IPS DF 4.7 (cell line): ENCODE data around the gene SENP1.

ENCODE experiments used
- DNase-seq: peaks from one replicate; pipeline ENCODE4 v3.0.0-alpha.2; 2013; ENCODE audit warnings: low spot score; ENCODE audit errors: extremely low read depth

SENP1 gene

DNA sequence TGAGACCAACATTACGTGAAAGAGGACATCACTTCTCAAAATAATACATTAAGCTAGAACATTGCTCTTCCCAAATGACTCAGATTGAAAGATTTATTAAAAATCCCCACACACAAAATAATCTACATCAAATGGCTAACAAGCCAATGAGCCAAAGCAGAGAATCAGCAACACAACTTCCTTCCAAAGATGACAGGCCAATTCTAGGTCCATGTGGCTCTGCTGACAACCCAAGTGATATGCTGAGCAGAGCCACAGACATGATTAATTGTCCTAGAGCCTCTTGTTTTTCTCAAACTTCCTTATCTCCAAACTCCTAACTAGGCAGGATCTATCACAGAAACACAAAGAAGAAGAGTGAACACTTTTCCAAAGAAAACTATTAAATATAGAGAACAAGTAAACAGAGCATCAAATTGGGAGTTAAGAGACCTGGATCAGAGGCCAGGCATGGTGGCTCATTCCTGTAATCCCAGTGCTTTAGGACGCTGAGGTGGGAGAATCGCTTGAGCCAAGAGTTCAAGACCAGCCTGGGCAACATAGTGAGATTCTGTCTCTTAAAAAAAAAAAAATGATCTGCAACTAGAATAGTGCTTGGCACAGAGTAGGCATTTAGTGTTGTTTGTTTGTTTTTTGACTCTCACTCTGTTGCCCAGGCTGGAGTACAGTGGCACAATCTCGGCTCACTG is 38.5 kb downstream of the SENP1 start:
- no peak for DNase-seq

DNA sequence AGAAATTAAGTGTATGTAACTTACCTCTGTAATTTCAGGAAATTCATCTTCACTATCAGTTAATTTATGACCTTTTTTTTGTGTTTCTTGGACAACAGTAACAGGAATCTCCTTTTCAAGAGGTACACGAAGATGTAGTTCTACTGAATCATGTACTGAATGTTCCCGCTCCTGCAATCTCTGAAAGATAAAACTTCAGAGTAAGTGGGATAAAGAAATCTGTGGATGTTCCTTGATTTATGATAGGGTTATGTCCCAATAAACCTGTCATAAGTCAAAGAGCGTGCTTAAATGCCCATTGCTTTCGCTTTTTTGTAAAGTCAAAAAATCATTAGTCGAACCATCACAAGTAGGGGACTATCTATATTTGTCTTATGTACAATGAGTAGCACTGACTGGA is 40.8 kb downstream of the SENP1 start:
- DNase-seq = no peak

DNA sequence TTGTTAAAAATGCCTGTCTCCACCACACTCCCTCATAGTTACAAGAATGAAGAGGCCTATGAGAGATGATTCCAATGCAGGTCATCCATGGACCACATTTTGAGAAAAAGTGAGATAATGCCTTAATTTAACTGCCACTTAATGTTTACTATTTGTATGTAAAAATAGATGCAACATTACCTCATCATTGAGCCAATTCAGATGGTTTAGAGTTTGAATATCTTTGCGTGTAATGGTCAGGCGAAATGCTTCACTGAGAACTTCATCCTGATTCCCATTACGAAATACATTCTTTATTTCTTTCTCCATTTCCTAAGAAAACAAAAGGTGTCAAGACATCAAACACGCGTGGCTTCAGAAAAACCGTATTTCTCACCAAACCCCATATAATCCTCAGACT is 42.3 kb downstream of the SENP1 start:
- DNase-seq = no peak

DNA sequence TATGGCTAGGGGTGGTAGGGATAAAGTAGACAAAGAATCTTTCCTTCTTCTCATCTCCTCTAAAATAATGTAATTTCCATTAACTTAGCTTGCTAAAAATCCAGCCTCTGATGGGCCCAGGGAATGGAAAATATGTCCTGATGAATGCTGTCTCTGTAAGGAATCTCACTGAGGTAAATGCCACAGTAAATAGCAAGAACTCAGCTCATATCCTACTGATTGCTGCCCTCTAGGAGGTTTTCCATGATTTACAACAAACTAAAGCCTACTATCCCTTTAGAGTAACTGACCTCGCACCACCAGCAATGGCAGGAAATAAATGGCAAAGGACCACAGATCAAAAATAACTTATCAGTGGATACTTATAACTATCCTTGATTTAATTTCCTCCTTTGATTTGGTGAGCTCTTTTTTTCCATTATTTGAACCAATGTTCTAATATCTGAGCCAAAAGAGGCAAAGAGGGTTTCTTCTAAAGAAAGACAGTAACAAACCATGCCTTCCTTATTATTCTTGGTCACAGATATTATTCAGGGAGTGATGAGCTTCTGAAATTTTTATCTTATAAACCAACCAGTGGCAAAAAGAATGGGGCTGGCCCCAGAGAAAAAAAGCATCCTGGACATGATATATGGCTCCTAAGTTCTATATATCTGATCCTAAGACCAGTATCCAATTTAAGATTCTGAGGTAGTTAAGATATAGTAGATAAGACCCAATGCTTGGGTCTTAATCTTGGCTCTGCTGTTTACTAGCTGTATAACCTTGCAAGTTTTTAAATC is 43.8 kb downstream of the SENP1 start:
- DNase-seq = no peak

DNA sequence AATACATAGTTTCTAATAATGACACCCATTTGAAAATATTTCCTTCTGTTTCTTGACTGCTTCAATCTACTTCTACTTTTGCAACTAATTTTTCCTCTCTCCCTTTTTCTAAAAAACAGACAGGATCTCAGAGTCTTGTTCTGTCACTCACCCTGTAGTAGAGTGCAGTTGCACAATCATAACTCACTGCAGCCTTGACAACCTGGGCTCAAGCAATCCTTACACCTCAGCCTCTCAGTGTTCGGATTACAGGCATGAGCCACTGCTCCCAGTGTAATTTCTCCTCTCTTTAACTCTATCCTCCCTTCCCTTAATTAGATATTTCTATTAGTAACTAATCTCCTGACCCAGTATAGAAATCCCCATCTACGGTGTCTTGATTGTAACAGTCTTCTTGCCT is 45.4 kb downstream of the SENP1 start:
- DNase-seq = no peak

DNA sequence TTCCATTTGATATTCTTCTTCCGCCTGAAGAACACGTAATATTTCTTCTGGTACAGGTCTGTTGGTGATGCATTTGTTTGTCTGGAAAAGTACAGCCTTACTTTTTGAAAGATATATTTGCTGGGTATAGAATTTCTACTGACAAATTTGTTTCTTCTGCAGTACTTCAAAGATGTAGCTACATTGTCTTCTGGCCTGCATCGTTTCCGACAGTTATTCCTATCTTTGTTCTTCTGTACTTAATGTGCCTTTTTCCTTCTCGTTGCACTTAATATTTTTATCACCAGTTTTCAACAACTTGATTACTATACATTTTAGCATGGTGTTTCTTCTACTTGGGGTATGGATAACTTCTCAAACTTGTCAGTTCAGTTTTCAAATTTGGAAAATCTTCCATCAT is 47.1 kb downstream of the SENP1 start:
- no peak for DNase-seq

DNA sequence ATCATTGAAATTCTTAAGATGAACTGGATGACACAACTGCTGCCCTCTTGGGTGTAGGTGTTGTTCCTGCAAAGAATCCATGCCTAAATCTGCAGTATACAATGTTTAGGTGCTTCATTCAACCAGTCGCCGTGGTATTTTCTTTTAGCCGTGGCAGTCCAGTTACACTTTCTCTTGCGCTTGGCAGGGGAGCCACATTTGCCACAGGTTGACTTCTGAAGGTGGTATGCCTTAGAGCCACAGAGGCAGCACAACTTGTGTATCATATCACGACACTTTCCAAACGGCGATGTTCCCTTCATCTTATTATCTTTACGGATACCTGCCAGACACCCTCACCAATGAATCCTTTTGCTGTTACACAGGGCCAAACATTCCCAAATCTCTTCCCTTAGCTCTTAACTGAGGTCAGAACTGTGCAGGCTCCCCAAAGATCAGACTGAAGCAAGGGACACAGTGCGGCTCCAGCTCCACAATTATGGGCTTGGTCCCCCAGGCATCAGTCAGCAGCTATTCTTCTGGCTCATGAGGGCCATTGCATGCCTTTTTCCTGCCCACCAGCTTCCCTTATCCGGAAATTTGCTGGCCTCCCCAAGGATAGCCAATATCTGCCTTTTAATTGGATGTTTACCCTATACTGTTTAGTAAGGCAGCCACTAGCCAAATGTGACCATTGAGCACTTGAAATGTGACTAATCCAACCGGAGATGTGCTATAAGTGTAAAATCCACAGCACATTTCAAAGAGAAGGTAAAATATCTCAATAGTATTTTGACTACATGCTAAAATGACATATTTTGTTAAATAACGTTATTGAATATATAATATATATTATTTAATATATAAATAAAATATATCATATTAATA is 50.7 kb downstream of the SENP1 start:
- no peak for DNase-seq

DNA sequence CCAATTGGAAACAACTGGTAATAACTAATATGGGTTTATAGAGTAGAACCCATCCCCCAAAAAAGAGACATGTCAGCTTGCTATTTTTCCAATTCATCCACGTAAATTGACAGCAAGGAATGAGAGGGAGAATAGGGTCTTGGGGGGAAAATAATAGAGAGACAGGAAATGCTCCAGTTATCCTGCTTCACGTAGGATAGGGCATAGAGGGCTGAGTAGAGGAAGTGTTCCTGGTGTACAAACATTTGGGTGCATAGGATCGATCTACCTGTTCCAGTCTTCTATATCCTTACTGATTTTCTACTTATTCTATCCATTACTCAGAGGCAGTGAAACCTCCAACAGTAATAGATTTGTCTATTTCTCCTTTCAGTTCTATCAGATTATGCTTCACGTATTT is 52.0 kb downstream of the SENP1 start:
- DNase-seq = no peak

DNA sequence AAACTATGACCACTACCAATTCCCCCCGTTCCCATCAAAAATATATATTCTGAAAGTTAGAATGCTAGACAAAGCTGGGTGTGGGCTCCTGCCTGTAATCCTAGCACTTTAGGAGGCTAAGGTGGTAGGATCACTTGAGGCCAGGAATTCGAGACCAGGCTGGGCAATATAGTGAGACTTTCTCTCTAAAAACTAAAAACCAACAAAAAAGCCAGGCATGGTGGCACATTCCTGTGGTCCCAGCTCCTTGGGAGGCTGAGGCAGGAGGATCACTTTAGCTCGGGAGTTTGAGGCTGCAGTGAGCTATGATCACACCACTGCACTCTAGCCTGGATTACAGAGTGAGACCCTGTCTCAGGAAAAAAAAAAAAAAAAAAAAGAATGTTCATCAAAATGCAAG is 52.8 kb downstream of the SENP1 start:
- no peak for DNase-seq

DNA sequence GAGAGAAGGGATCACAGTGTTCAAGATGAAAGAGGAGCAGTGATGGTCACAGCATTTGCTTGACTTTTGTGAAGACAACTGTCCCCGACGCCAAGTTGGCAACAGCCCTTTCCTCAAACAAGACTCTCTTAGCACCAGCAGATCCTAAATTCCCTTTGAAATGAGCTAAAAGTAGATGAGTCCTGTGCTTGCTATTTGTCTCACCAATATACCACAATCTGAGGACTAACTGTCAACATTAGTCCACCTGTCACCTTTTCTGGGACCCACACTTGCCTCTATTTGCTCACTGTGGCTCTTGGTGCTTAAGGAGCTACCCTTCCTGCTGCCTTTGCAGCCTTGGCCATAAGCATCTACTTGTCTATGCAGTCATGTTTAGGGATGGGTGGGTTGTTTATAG is 54.2 kb downstream of the SENP1 start:
- DNase-seq = no peak

DNA sequence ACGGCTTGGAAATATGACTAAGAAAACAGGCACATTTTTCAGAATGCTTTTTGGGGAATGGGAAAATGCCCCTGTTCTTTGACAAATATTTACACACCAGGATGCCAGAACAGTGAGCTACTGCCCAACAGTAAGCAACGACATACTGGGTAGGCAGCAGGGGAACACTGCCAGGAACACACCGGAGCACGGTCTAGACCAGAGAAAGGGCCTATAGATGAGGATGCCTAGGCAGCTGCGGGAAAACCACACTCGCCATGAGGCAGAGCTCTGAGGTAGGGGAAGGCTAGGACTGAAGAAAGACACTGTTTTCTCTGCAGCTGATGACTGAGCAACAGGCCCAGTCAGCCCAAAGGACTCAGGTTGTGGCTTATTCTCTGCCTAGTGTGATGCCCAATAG is 55.7 kb downstream of the SENP1 start:
- DNase-seq = no peak

DNA sequence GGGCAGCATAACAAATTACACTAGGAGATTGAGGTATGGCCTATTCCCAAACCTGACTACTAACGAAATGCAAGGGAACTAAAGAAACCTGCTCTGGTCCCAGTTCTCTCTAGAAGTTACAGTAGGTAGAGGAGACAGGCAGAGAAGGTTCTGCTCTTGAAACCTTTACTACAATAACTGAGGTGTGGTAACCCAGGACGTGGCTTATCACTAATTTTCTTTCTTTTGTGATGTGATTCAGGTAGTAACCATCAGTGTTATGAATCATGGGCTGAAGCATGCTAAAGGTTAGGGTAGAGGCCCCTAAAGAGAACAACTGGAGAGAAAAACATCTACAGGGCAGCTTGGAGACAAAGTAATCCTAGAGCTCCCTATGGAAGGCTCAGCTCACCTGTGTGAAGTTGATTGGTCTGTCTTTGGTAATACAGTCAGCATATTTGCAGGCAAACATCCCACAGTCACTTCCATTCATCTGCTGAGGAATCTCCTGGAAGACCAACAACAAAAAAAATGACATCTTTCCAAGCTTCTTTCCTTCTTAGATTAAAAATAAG is 59.8 kb downstream of the SENP1 start:
- no peak for DNase-seq

DNA sequence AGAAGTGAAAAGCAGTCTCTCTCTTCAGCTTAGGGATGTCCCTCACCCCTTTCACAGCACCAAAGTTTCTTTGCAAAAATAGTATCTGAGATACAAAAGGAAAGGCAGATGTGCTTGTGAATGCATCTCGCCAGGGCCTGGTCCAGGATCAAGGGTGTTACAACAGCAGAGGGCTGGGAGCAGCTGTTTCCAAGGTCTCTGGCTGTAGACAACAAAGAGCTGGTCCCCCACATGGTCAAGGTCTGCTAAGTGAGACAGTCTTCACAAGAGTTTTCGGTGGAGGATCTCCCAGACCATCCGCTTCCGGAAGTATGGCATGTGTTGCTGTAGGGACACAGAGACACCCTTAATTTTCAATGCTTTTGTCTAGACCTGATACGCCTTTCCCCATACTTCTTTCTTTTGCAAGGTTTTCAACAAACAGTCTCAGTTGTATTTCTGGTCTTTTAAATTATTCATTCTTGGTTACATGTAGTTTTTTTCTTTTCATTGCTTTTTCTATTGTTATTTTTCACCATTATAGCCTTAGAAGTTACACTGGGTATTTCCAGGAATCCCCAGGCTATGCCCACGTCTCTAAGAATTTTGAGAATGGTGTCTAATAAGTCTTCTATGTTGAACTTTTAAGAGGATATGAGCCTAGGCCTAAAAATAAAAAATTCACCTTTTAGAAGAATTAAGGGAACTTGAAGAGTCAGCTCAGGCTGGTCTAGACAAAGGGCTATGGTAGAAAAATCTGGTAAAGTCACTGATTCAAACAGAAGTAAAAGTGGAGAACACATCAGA is 60.6 kb downstream of the SENP1 start:
- no peak for DNase-seq

DNA sequence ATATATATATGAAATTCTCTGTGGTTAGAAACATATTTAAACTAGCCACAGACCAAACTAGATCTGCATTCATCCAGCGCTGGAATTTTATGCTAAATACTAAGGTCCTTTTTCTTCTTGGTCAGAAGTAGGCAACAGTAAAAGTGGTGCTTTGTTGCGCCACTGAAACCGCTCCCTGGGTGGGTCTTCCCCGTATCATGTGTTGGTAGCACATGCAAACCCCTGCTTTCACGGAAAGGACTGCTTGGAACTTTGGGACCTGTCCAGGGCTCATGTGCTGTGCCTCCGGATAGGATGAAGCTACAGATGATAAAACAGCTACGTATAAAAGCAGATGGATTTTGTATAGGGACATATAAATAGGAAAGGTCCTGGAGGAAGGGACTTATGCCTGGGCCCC is 61.5 kb downstream of the SENP1 start:
- DNase-seq = no peak

DNA sequence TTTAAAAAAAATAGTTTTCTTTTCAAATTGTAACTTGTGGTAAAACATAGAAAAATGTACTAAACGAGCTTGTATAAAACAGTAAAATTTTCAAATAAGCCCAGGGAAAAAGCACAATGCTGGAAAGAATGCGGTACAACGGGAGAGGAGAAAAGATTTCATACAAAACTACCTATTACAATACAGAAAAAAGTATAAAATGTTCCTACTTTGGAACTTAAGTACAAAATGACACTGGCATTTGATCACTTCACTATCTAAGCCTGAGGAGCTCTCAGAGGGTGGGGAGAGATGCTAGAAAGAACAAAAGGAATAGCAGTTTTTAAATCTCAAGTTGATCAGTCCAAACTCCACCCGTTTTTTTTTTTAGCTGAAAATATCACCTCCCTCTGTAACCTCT is 62.1 kb downstream of the SENP1 start:
- no peak for DNase-seq

DNA sequence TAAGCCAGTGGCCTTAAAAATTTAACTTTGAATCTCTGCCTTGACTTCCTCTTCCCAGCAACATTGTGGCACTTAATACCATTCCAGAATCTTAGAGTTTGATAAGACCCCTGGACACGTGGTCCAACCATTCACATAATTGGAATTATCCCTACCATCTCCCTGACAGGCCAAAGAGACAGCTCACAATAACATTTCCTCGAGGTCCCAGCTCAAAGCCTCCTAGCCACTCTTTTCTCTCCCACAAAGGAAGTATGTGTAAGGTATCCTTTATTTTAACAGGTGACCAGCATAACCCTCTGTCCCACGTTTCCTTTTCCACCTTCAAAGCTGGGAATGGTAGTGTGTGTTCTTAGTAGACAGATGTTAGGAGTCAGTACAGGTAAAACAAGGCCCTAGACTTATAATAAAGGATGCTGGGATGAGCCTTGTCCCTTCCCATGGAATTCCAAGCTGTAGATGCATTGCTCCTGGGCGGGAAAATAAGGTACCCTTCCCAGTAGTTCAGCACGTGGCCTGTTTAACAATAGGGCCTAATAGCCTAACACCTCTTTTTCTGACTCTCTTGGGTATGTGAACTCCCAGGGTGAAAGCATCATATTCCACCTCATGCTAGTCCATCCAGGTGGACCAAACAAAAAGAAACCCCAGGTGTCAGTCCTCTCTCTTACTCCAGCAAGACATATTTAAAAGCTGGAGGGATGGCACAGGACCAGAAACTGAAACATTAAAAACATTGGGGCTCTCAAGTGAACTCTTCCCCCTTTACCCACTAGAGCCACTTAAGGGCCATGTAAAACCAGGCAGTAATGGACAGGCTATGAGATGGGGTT is 64.1 kb downstream of the SENP1 start:
- DNase-seq = no peak

DNA sequence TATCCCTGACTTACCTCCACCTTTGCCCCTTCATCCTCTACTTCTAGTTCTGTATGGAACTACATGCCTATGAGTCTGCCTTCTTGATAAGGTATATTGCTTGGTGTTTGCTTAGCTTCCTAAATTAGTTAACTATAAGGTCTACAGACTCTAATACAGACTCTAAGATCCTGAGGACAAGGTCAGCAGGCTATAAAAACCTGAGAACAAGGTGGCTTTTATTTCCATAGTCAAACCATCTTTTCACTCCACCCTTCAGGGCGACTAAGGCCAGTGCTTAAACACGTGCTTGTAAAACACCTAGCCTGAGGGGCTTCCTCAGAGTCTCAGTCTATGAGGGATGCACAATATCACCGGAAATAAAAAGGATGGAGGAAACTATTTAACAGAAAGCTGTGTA is 65.5 kb downstream of the SENP1 start:
- DNase-seq = no peak

DNA sequence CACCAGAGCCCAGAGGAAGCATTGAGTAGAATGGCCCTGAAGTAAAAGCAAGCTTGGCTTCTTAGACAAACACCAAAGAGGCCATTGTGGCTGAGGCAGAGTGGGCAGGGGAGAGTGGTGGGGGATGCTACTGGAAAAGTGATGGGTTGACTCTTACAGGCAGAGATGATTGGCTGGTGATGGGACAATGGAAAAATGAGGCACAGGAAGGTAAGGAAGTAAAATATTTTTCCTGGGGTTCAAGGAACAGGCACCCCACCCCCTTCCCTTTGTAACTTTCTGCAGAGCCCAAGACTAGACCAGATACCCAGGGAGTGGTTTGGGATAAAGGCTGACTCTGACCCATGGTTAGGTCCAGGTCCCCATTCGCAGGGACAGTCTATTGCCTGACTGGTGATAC is 66.7 kb downstream of the SENP1 start:
- DNase-seq = no peak

DNA sequence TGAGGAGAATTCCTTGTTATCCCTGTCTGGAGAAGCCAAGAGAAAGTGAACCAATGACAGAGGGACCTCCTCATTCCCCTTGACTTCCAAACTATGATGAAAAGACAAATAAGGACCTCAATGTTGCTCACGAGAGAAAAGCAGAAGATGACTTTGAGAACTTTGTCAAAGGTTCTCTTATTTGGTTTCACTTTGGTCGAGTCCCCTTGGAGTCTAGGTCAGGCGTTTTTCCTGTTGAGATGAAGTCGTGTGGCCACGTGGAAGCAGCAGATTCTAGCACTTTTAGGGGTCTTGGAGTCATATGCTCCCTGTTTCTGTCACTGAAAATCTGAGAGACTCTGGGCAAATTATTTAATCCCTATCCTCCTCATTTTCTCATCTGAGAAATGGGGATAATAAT is 67.8 kb downstream of the SENP1 start:
- no peak for DNase-seq

DNA sequence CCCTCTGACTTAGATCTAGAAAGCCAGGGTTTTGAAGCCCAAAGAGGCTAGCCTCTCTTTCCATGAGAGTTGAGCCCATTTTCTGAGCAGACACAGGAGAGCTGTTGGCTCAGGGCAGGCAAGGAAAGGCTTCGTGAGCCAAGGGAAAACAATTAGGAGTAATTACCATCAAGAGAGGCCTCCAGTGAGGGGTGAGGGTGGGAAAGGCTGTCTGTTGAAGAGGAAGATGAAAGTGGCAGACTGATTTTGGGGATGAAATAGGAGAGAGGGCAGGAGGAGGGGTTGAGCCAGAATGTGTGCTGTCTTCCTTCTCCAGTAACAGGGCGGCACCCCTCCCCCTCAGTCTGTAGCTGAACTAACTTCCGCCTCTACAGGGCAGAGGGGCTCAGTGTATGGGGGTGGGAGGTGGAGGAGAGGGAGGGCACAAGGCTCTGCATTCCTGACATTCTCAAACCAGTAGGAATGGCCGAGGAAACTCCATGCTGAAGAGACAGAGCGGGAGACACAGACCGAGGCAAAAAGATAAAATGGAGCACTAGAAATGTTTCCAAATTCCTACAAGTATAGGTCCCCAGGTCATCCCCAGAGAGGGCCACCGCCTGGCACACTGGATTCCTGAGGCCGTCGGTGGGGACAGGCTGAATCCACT is 68.5 kb downstream of the SENP1 start:
- peak; percentile 94 for DNase-seq
